Activated B cell treated with CpG ODN at 0.5 μM for 24 hours (primary cell): Measurements from ENCODE around the gene C5orf47. TPM values are rescaled to one million over a fixed set of nuclear protein-coding genes. Genes with fewer than 3 reads are reported as not detected.
"Not testable (repeated sequence)": the region's sequence is repeated elsewhere in the genome, so short reads cannot be mapped to it uniquely, and the experiment has no call there.

Experiments
- ATAC-seq: fragments of 200-7000 bp; cut with Tn5 transposase; one replicate; pipeline ENCODE4 v1.10.0; 2021; ENCODE audit warnings: low read depth, mild to moderate bottlenecking, moderate library complexity
- CTCF ChIA-PET: fragments of 350-600 bp; sonication (Branson Sonifier 250); formaldehyde crosslinking; loops from one replicate; lab custom pipeline; 2021; ENCODE audit warnings: antibody characterized with exemption; lab: Charles Lee
- POLR2A ChIA-PET: fragments of 350-600 bp; sonication (Branson Sonifier 250); formaldehyde crosslinking; loops from one replicate; lab custom pipeline; 2021; ENCODE audit warnings: antibody characterized with exemption; lab: Charles Lee
- DNase-seq: peaks from one replicate; pipeline ENCODE4 v3.0.0; 2022
- H3K27ac Mint-ChIP-seq: one replicate; pipeline ENCODE4 v1.8.0; 2020; ENCODE audit warnings: mixed read lengths
- H3K27me3 Mint-ChIP-seq: one replicate; pipeline ENCODE4 v1.8.0; 2021; ENCODE audit warnings: mixed read lengths
- H3K36me3 Mint-ChIP-seq: one replicate; pipeline ENCODE4 v1.8.0; 2021; ENCODE audit warnings: low read depth, mixed read lengths
- H3K4me1 Mint-ChIP-seq: one replicate; pipeline ENCODE4 v1.8.0; 2021; ENCODE audit warnings: mixed read lengths
- H3K4me3 Mint-ChIP-seq: one replicate; pipeline ENCODE4 v1.8.0; 2020; ENCODE audit warnings: mild to moderate bottlenecking, mixed read lengths
- H3K9me3 Mint-ChIP-seq: one replicate; pipeline ENCODE4 v1.8.0; 2020; ENCODE audit warnings: mixed read lengths
- CTCF ChIP-seq: fragments of 200-600 bp; IDR thresholded peaks from one replicate; pipeline ENCODE4 v1.8.0; 2022; ENCODE audit warnings: antibody characterized with exemption, mild to moderate bottlenecking
- intact Hi-C: fragments of 100-400 bp; cut with micrococcal nuclease; formaldehyde crosslinking; loops from one replicate; pipeline ENCODE4 v1.15.1; 2024
- total RNA-seq: library from RNA; stranded (reverse); gene quantifications from 2 replicates; pipeline ENCODE4 v1.2.3, GENCODE V29; 2022

C5orf47 gene
- total RNA-seq, 1 donor from 2014 or later = not detected

GRCh38 chr5:174010365-174010764 is 21.4 kb downstream of the C5orf47 start:
- Mint-ChIP-seq H3K4me1 (no peaks in the 10 kb centered on the region), H3K27ac (no peak overlapping the region), H3K9me3 (no peaks in the 10 kb centered on the region), H3K27me3 (peaks cover 9% of the 10 kb centered on the region), H3K36me3 (no peaks in the 10 kb centered on the region), H3K4me3 (no peak overlapping the region)
- DNase-seq (no peak), ATAC-seq (no peak)
- TF ChIP-seq CTCF = no peak
- POLR2A ChIA-PET = interaction anchor here (0.9 kb wide), 1 partner anchor 13 kb away, joined by 6 read pairs; no protein-coding TSS in a partner anchor
- CTCF ChIA-PET = no interaction called here
- intact Hi-C loops = no loop called here

GRCh38 chr5:174011441-174011840 is 22.5 kb downstream of the C5orf47 start:
- H3K9me3 Mint-ChIP-seq = no peaks in the 10 kb centered on the region
- intact Hi-C loops = no loop called here
- no peak for TF ChIP-seq CTCF
- ATAC-seq (no peak), DNase-seq (no peak)
- H3K27me3 Mint-ChIP-seq = peaks cover 9% of the 10 kb centered on the region
- H3K4me1 Mint-ChIP-seq = no peaks in the 10 kb centered on the region
- H3K36me3 Mint-ChIP-seq = no peaks in the 10 kb centered on the region
- H3K27ac Mint-ChIP-seq = no peak overlapping the region
- no peak overlapping the region for H3K4me3 Mint-ChIP-seq
- ChIA-PET POLR2A (no interaction called here), CTCF (no interaction called here)

GRCh38 chr5:174020069-174020927 is 31.3 kb downstream of the C5orf47 start:
- peaks cover 24% of the 10 kb centered on the region for H3K27me3 Mint-ChIP-seq
- H3K4me1 Mint-ChIP-seq, CTCF ChIA-PET, H3K9me3 Mint-ChIP-seq, H3K27ac Mint-ChIP-seq, intact Hi-C loops, H3K36me3 Mint-ChIP-seq, ATAC-seq, H3K4me3 Mint-ChIP-seq, DNase-seq, POLR2A ChIA-PET: not testable (repeated sequence)

- no peaks in the 10 kb centered on the region for H3K36me3 Mint-ChIP-seq
- ATAC-seq = no peak
- no peak overlapping the region for H3K27ac Mint-ChIP-seq
- intact Hi-C loops = no loop called here
- ChIA-PET CTCF (no interaction called here), POLR2A (no interaction called here)
- TF ChIP-seq CTCF = no peak
- no peak overlapping the region for H3K4me3 Mint-ChIP-seq
- H3K9me3 Mint-ChIP-seq = peaks cover 3% of the 10 kb centered on the region
- DNase-seq = no peak
- no peaks in the 10 kb centered on the region for H3K4me1 Mint-ChIP-seq
- peaks cover 28% of the 10 kb centered on the region for H3K27me3 Mint-ChIP-seq
Observed at GRCh38 chr5:174020928-174021304, 31.9 kb downstream of the C5orf47 start.

- H3K9me3 Mint-ChIP-seq = peaks cover 3% of the 10 kb centered on the region
- peaks cover 28% of the 10 kb centered on the region for H3K27me3 Mint-ChIP-seq
- intact Hi-C loops = no loop called here
- H3K4me3 Mint-ChIP-seq = no peak overlapping the region
- ATAC-seq = no peak
- H3K27ac Mint-ChIP-seq = no peak overlapping the region
- CTCF ChIA-PET = no interaction called here
- no peak for TF ChIP-seq CTCF
- H3K36me3 Mint-ChIP-seq = no peaks in the 10 kb centered on the region
- DNase-seq = no peak
- POLR2A ChIA-PET = no interaction called here
- H3K4me1 Mint-ChIP-seq = no peaks in the 10 kb centered on the region
Observed at GRCh38 chr5:174022384-174023095, 33.6 kb downstream of the C5orf47 start.
